ENCODE results near the gene AP1G1. TPM values are rescaled to one million over a fixed set of nuclear protein-coding genes. Genes with fewer than 3 reads are reported as not detected.
A peak's percentile ranks its signal among the peaks of the same experiment; 100 is the strongest.
"Not testable (repeated sequence)": the region's sequence is repeated elsewhere in the genome, so short reads cannot be mapped to it uniquely, and the experiment has no call there.

AP1G1 gene
- polyA plus RNA-seq (ENCODE audit: insufficient read length), result 43.4 TPM

DNA sequence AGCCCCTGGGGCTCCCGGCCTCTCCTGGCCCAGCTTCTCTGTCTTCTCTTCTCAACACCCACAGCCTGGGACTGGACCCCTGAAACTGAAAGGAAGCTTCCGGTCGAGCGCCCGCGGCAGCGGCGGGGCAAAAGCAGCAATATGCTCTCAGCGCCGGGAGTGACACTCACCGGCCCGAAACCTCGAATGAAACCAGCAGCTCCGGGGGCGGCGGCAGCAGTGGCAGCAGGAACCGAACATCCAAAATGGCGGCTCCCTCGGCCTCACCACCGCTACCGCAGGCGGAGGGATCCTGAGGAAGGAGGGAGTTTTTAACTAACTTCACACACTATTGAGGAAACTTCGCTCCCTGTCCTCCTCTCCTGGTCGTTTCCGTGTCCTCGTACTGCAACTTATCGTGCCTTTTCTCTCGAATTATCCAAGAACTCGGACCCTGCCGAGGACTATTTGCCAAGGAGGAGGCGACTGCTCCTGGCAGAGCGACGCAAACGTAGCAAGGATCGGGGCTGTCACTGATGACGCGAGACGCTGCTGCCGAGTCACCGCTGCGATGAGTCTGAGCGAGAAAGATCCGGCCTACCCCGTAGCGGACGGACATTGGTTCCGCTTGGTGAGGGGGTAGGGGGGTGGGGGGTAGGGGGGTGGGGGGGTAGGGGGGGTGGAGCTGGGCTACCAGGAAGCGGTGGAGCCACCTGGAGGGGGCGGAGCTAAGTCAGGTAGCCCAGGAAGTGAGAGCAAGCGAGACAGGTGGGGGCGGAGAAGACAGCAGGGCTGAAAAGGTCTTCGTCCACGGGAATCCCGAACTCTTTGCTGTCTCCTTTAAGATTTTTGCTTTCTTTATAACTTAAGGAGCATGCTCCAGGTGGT is at the start of gene AP1G1:
Gene AP1G1 (minus strand): TSS at position 242 of the 867 bp plus-strand sequence. CDS start 19,355 bp downstream, outside the sequence.
- peak; percentile 95 for DNase-seq (ENCODE audit: low read depth)

DNA sequence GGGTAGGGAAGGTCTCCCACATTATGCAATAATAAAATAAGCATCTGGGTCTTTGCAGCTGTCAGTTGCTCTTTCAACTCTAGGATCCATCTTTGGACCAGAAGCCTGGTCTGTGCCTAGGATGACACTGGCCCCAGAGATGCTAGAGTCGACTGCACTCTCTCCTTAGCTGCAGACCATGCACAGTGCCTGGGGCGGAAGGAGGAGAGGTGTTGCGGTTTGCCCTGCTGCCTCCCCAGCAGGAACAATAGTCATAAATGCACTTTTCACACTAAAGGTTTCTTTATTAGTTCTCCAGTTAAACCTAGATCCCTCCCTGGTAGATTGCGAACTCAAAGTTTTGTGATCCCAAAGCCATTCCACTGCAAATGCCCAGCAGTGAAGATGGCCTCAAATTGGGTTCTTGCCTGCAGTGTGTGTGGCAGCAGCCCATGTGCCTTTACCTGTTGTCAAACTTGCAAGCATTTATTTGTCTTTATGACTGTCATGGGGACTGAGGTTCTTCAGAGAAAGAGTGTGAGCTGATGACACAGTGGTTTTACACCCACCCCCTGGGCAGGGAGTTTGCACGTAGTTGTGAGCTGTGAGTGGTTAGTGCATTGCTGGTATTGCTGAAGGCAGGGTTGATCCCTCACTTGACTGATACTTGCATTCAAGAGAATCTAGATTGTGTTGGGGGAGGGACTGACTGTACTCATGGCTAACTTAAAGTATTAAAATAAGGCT is 47.5 kb upstream of the AP1G1 start:
- no peak for DNase-seq (ENCODE audit: low read depth)

DNA sequence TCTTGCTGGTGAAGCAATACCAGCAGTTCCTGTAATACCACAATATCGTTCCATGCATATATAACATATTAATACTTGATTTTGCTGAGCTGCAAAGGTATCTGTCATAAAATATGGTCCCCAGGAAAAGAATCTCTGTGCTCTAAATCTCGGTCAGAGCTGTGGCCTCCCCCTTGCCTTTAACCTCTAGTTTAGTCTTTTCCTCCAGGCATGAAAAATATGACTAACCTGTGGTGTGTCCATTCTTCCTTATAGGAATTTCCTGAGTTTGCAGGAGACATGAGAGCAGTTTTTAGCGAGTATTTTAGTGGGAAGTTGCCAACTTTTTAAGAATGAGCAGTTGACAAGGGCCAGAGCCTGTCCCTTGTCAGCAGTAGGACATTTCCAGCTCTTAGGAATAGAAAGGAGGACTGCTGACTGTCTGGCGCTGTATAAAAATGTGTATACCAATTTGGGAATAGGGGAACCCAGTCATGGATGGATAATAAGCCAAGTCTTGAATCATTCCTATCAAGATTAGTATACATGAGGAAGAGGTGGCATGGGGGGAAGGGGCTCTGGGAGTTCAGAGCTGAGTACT is 45.8 kb upstream of the AP1G1 start:
- DNase-seq (ENCODE audit: low read depth), result no peak

DNA sequence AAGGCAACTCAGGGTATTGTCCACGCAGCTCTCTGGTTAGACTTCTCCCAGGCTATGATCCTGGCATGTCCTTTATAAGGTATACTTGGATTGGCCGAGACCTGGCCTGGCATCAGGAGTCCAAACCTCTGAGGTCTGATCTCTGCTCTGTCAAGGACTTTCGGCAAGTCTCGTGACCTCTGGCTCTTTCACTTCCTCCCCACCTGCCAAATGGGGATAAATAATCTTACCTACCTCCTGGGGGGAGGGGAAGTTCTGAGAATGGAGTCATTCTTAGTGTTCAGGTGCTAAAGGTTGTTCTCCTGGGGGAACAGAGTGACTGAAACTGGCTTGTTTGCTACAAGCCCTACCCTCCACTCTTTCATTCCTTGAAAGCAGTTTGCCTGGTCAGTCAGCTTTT is 44.8 kb upstream of the AP1G1 start:
- no peak for DNase-seq (ENCODE audit: low read depth)

DNA sequence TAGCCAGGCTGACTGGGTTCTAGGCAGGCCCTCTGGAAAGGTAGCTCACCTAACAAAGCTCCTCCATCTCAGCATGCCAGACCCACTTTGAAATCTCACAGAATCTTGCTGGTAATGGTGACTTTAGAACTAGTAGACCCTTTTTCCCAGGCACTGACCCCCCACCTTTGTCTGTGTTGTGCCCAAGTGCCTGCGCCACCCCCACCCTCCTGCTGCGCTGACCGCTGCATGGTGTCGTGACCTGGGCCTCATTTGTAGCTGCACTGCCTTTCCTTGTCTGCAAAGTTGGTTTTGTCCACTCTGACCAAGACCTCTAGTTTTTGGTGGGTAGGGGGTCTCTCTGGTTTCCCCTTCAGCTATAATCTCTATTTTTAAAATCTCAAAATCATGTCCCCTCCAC is 43.9 kb upstream of the AP1G1 start:
- no peak for DNase-seq (ENCODE audit: low read depth)

DNA sequence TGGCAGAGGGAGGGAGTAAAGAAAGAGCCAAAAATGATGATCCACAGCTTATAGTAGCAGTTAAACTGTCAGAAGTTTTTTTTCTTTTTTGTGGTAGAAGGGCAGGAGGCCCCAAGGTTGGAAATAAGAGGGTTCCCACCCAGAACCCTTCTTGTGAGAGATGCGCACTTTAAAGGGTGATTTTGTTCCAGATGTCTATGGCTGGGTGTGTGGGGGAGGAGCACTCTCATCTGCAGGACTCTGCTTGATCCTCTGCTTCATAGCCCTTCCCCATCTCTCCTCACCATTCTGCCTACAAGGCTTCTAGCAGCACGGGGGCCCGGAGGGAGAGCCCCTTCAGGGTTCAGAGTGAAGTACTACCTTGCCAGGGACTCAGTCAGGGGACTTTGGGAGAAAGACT is 43.5 kb upstream of the AP1G1 start:
- no peak for DNase-seq (ENCODE audit: low read depth)

DNA sequence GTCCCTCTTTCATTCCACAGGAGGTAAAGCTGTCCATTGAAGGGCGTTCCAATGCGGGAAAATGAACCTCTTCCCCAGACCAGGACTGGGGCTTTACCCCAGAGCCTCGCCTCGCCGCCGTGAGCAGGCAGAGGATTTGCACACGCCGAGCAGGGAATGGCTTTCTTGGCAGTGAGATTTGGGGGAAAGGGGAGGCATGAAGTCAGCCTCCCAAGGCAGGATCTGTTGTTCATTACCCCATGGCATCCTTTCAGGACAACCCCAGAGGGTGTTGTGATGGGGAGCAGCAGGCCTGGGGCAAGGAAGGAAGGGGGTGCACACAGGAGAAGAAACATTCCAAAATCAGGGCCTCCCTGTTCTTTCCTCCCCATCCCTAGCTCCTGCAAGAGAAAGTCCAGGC is 43.1 kb upstream of the AP1G1 start:
- no peak for DNase-seq (ENCODE audit: low read depth)

DNA sequence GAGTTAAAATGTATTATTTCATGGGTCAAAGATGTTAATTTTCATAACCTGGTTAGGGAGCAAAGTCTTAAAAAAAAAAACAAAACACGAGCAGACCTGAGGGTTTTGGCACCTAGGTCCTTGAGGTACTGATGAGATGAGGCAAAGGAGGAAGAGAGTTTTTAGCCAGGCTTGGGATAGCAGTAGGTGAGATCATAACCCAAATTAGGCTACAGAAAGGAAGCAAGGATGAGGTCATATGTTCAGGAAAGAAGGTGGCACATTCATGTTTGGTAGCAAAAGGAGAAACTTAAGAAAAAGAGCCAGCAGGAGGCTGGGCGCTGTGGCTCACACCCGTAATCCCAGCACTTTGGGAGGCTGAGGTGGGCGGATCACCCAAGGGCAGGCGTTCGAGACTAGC is 40.0 kb upstream of the AP1G1 start:
- no peak for DNase-seq (ENCODE audit: low read depth)

DNA sequence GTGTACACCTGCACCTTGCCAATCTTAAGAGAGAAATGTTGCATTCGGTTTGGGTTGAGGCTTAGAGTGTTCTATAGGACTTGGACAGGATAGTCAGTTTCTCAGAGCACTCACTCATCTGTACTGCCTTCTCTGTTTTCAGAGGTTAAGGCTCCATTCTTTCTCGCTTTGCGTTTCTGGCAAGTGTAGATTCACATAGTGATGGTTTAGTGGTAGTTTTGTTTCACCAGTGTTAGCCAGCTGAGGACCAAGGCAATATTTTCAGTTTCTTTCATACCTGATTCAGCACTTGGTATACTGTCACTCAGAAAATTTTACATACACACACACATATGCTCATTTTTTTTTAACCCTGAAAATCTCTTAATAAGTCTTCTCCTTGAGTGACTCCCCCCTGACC is 38.5 kb upstream of the AP1G1 start:
- no peak for DNase-seq (ENCODE audit: low read depth)

DNA sequence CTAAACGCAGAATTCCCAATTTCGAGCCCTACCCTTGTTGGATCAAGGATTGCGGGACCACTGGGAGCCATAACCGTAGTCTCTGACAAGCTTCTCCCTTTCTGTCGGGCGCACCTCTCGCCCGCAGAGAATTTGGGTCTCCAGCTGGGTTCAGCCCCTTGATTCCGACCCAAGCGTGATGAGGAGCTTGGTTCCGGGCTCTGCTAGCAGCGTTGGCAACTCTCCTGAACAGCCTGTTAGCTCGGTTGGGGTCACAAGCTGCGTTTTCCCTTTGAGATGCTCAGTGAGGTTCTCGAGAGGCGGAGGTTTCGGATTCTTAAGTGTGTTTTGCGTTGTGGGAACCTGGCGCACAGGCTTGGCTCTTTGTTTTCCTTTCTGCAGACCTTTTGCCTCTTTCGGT is 37.8 kb upstream of the AP1G1 start:
- no peak for DNase-seq (ENCODE audit: low read depth)

DNA sequence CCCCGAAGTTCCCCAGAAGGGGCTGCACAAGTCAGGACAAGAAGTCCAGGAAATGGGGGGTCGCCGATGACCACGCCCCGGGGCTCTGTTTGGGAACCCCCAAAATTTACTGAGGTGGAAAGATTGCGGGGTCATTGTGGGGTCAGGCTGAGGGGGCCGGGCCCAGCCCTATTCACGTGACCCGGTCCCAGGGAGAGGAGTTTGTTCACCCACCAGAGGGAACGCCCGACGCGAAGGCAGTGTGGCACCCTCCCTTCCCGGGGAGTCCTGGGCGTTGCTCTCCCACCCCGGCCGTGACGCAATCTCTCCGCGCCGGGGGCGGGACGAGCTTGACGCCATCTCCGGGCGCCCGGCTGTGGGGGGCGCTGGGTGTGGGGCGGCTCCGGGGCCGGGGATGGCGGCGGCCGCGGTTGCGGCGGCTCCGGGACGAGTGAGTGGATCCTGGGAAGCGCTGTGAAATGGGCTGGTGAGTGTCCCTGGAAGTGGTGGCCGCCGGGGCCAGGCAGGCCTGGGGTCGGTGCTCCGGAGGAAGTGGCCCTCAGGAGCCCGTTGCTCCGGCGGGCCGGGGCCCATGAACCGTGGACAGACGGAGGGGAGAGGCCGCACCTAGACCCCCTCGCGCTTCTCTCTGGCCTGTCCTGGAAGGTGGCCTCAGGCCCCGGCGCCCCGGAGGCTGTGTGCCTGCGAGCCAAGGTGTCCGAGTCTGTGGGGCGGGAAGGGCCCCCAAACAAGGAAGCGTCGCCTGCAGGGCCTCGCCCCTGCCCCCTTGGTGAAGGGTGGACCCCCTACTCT is 37.2 kb upstream of the AP1G1 start, which contains the start of gene ATXN1L:
Gene ATXN1L (plus strand): TSS at position 338 of the 792 bp plus-strand sequence. CDS start 3,765 bp downstream, outside the sequence.
- peak; percentile 51 for DNase-seq (ENCODE audit: low read depth)

DNA sequence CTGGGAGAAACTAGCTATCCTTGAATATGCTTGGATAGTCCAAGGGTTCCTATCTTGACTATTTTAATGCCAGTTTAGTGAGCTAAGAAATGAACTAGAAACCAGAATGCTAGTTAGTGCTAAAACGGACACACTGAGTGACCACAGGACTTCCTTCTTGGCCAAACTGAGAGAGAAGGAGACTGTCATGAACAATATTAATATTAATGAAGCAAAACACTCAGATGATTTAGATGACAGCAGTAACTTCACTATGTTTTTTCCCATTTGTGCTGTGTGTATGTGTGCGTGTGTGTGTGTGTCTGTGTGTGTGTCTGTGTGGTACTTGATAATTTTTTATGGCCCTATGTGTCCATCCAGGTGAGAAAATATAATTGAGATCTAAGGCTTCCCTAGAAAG is 34.9 kb upstream of the AP1G1 start:
- DNase-seq (ENCODE audit: low read depth), result no peak

DNA sequence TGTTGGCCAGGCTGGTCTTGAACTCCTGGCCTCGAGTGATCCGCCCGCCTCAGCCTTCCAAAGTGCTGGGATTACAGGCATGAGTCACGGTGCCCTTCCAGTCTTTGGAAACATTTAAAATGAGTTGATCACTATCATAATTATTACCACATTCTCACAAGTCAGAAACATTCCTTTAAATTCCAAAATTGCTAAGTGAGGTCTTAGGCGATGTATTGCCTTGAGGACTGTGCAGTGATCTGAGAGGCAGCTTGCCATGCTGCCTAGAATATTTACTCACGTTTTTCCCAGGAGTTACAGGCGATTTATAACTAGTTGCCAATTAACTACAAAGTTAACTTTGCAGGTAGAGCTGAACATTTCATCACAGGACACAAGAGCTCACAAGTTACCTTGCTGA is 31.4 kb upstream of the AP1G1 start:
- DNase-seq (ENCODE audit: low read depth), result no peak

DNA sequence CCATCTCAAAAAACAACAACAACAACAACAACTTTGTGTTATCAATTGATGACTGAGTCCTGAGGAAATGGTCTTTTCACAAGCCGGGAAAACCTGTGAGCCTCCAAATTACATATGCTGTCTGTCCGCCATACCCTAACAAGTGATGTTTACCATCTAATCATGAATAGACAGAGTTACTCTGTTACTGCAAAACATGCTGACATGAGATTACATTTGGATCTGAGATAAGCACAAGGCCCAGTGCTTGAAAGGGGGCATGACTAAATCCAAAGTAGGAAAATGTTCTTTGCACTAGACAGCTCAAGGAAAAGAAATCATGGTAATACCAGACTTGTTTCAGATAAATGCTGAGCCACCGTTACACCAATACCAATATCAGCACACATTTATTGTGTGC is 28.5 kb upstream of the AP1G1 start:
- DNase-seq (ENCODE audit: low read depth), result no peak

DNA sequence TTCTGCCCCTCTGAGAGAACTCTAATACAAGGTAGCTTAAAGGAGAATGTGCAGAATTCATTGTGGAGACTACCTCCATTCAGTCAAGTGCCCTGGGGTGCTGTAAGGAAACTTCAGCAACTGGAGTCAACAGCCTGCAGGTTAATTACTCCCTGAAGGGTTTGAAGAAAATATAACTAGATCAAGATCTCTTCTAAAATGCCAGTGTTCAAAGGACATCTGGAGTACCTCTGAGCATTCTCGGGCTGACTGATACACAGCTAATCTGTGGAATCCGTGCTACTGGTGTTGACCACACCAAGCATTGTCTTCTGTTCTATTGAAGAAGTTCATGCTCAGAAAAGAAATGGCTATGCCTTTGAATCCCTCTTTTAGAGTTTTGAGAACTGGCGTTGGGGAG is 25.7 kb upstream of the AP1G1 start:
- no peak for DNase-seq (ENCODE audit: low read depth)

DNA sequence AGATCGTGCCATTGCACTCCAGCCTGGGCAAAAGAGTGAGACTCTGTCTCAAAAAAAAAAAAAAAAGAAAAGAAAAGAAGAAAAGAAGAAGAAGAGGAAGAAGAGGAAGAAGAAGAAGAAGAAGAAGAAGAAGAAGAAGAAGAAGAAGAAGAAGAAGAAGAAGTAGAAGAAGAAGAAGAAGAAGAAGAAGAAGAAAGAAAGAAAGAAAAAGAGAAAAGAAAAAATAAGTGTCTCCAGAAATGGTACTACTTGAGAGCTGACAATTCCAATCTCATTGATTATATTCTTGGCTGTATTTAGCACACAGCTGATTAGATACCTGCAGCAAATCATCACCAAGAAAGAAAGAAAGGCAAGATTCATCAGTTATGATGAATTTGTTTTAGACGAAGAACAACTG is 23.5 kb upstream of the AP1G1 start:
- not testable (repeated sequence) for DNase-seq (ENCODE audit: low read depth)

DNA sequence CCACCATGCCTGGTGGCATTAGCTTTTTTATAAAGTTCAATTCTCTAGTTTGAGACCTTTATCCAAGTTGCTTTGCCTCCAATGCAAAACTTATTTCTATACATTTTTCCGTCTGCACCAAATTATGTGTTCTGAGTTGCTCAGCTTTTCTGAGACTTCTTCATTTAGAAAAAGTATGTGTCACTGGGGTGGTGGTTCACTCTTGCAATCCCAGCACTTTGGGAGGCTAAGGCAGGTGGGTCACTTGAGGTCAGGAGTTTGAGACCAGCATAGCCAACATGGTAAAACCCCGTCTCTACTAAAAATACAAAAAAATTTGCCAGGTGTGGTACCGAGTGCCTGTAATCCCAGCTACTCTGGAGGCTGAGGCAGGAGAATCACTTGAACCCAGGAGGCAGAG is 23.1 kb upstream of the AP1G1 start:
- DNase-seq (ENCODE audit: low read depth), result not testable (repeated sequence)

DNA sequence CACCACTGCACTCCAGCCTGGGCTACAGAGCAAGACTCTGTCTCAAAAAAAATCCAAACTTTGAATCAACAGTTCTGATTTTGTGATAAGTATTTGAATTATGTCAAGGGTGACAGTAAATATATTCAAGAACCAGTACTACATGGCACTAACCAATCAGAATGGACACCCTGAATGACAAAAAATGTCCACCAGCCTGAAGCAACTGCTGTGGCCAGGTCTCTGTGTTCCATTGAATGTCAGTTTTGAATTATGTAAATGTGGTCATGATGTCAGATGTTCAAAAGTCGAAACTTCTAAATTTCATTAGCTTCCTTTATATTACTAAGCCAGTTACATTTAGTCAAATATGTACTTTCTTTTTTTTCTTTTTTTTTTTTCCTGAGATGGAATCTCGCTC is 21.7 kb upstream of the AP1G1 start:
- no peak for DNase-seq (ENCODE audit: low read depth)

DNA sequence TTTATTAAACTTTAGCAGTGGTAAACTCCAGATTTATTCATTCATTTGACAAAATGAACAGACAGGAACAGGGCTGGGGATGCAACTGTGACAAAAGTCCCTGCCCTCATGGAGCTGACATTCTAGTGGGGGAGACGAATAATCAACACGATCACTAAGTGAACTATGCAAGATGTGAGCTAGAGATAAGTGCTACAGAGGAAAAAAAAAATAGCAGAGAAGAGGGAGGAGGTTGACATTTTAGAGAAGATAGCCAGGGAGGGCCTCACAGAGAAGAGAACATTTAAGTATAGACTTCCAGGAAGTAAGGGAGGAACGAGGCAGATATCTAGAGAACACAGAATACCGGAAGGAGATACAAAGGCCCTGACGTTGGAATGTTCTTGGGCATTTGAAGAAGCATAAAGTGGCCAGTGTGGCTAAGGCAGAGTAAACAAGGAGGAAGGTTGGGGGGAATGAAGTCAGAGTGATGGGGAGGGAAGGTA is 17.9 kb upstream of the AP1G1 start:
- no peak for DNase-seq (ENCODE audit: low read depth)

DNA sequence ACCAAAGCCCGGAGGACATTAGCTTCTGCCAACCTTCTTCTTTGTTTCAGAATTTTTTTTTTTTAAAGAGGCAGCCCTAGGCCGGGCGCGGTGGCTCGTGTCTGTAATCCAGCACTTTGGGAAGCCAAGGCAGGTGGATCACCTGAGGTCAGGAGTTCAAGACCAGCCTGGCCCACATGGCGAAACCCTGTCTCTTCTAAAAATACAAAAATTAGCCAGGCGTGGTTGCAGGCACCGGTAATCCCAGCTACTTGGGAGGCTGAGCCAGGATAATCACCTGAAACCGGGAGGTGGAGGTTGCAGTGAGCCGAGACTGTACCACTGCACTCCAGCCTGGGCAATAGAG is 8.5 kb upstream of the AP1G1 start:
- not testable (repeated sequence) for DNase-seq (ENCODE audit: low read depth)

DNA sequence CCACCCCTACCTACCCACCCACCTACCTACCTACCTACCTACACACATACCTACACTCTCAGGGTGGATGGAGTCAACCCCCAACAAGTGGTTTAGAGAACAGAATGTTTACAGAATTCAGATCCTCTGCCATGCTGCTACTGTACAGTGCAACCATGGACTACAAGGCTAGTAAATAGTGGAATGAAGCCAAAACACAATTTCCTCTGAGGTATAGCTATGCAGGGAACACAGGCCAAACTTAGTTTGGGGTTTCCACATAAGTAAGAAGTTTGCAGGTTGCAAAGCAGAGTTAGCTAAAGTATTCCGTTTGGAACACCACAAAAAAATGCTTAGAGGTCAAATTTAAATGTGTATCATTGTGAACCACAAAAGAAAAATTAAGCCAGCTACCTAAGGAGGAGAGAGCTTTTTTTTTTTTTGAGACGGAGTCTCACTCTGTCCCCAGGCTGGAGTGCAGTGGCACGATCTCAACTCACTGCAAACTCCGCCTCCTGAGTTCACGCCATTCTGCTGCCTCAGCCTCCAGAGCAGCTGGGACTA is 2.7 kb upstream of the AP1G1 start:
- no peak for DNase-seq (ENCODE audit: low read depth)

Measured in forelimb muscle (tissue), 1 donor.